K562 (cell line): ENCODE measurements around the gene ECI1. TPM values are rescaled to one million over a fixed set of nuclear protein-coding genes. Genes with fewer than 3 reads are reported as not detected.

Experiments
- BRF1 ChIP-seq: IDR thresholded peaks from 3 replicates; pipeline ENCODE4 v1.6.1; 2011; ENCODE audit warnings: borderline replicate concordance, mild to moderate bottlenecking; ENCODE audit not compliant: insufficient read length; ENCODE audit errors: extremely low read depth
- CBX1 ChIP-seq: sonication (generic); IDR thresholded peaks from 2 replicates; pipeline ENCODE4 v1.6.1; 2016; ENCODE audit warnings: antibody characterized with exemption, low read depth, mild to moderate bottlenecking
- CEBPG ChIP-seq, 3 experiments: fragments of 200-800 bp in 1 of 3; sonication (Bioruptor generic) in 1 of 3; sonication (generic) in 1 of 3; formaldehyde crosslinking in 1 of 3; IDR thresholded peaks in 2 of 3; conservative IDR thresholded peaks in 1 of 3; 2 replicates each; pipeline versions ENCODE4 v1.6.1 to v1.8.0; 2016 to 2022; ENCODE audit warnings: missing compliant biosample characterization in 2 of 3, missing genetic modification characterization in 2 of 3, mild to moderate bottlenecking in 1 of 3, missing genetic modification reagents in 1 of 3
- CSDE1 ChIP-seq, 2 experiments: fragments of 450-650 bp; IDR thresholded peaks; 2 replicates each; pipeline ENCODE4 v1.6.1; 2016; ENCODE audit warnings: mild to moderate bottlenecking in 1 of 2
- ELK1 ChIP-seq: sonication (generic); formaldehyde crosslinking; IDR thresholded peaks from 2 replicates; pipeline ENCODE4 v1.8.1; 2022; ENCODE audit warnings: missing genetic modification reagents
- GABPB1 ChIP-seq: sonication (generic); formaldehyde crosslinking; IDR thresholded peaks from 2 replicates; pipeline ENCODE4 v1.8.0; 2022; ENCODE audit warnings: mild to moderate bottlenecking, missing genetic modification reagents
- GATAD2A ChIP-seq: fragments of 450-650 bp; IDR thresholded peaks from 2 replicates; pipeline ENCODE4 v1.6.1; 2017
- L3MBTL2 ChIP-seq: fragments of 450-650 bp; IDR thresholded peaks from 2 replicates; pipeline ENCODE4 v1.6.1; 2016; ENCODE audit warnings: mild to moderate bottlenecking, moderate library complexity
- NFIX ChIP-seq: fragments of 250-450 bp; sonication (Bioruptor Pico); IDR thresholded peaks from 2 replicates; pipeline ENCODE4 v1.4.0; 2020; ENCODE audit warnings: low read depth, mild to moderate bottlenecking, moderate library complexity
- SIN3A ChIP-seq, 2 experiments: fragments of 150-350 bp in 1 of 2; IDR thresholded peaks; 2 replicates each; pipeline ENCODE4 v1.6.1; 2011 to 2016; ENCODE audit warnings: borderline replicate concordance in 2 of 2, low read depth in 2 of 2, low read length in 2 of 2, mild to moderate bottlenecking in 2 of 2, moderate library complexity in 2 of 2; ENCODE audit not compliant: control insufficient read depth in 1 of 2
- SMARCE1 ChIP-seq: fragments of 450-650 bp; IDR thresholded peaks from 2 replicates; pipeline ENCODE4 v1.7.1; 2016; ENCODE audit warnings: mild to moderate bottlenecking
- TCFL5 ChIP-seq: fragments of 250-450 bp; sonication (Bioruptor Pico); conservative IDR thresholded peaks from 2 replicates; pipeline ENCODE4 v1.6.1; 2021; ENCODE audit warnings: mild to moderate bottlenecking, moderate library complexity, matching md5 sums
- TEAD2 ChIP-seq: fragments of 450-650 bp; IDR thresholded peaks from 2 replicates; pipeline ENCODE4 v1.6.1; 2016; ENCODE audit warnings: missing genetic modification characterization, control low read depth, missing compliant biosample characterization
- ZBTB7A ChIP-seq: IDR thresholded peaks from 2 replicates; pipeline ENCODE4 v1.6.1; 2011; ENCODE audit warnings: low read depth, mild to moderate bottlenecking, low read length, moderate library complexity, borderline replicate concordance; ENCODE audit not compliant: control insufficient read depth
- ZNF41 ChIP-seq: fragments of 250-450 bp; sonication (Bioruptor Pico); conservative IDR thresholded peaks from 2 replicates; pipeline ENCODE4 v1.4.0; 2020; ENCODE audit warnings: mild to moderate bottlenecking
- ZNF76 ChIP-seq: fragments of 250-450 bp; sonication (Bioruptor Pico); IDR thresholded peaks from 2 replicates; pipeline ENCODE4 v1.4.0; 2020; ENCODE audit warnings: mild to moderate bottlenecking, moderate library complexity, borderline replicate concordance
- polyA plus RNA-seq, 8 experiments: library from polyadenylated mRNA; depleted of rRNA in 4 of 8; stranded (reverse) in 5 of 8; unstranded in 3 of 8; fragments of >200 nt; fragmentation: Nextera tagmentation in 2 of 8; fragmentation: Illumina TruSeq in 1 of 8; extraction: Ambion mirVana in 2 of 8; extraction: Trizol in 1 of 8; gene quantifications; 2 replicates each; pipeline versions ENCODE4 v1.2.1 to v1.2.3, GENCODE V29; 2011 to 2014; ENCODE audit warnings: inconsistent platforms in 1 of 8, missing spikeins in 1 of 8
- total RNA-seq, 7 experiments: library from RNA; depleted of rRNA in 6 of 7; stranded (reverse); fragments of >200 nt in 6 of 7; fragmentation: Illumina TruSeq in 2 of 7; extraction: Trizol in 2 of 7; gene quantifications; 2 replicates each; pipeline versions ENCODE4 v1.2.1 to v1.2.3, GENCODE V29; 2011 to 2021; ENCODE audit warnings: low replicate concordance in 1 of 7
- TF ChIP-seq, protein P1 (sequence below): fragments of 250-450 bp; sonication (Bioruptor Pico); IDR thresholded peaks from 2 replicates; pipeline ENCODE4 v1.5.0; 2020; ENCODE audit warnings: mild to moderate bottlenecking
- TF ChIP-seq, protein P2 (sequence below), 3 experiments: fragments of 200-800 bp in 1 of 3; fragments of 250-450 bp in 1 of 3; fragments of 450-650 bp in 1 of 3; sonication (Bioruptor Pico) in 1 of 3; sonication (Bioruptor generic) in 1 of 3; formaldehyde crosslinking in 1 of 3; IDR thresholded peaks; 2 replicates each; pipeline versions ENCODE4 v1.6.1 to v1.8.0; 2016 to 2022; ENCODE audit warnings: mild to moderate bottlenecking in 2 of 3, missing genetic modification characterization in 2 of 3, missing compliant biosample characterization in 1 of 3, moderate library complexity in 1 of 3

Gene ECI1
- total and polyA plus RNA-seq, 9 of the 15 experiments (the other 6 are each of a cell fraction or from before 2014, with no cell fraction given): 4.7 to 189 (median 54.0) TPM

DNA sequence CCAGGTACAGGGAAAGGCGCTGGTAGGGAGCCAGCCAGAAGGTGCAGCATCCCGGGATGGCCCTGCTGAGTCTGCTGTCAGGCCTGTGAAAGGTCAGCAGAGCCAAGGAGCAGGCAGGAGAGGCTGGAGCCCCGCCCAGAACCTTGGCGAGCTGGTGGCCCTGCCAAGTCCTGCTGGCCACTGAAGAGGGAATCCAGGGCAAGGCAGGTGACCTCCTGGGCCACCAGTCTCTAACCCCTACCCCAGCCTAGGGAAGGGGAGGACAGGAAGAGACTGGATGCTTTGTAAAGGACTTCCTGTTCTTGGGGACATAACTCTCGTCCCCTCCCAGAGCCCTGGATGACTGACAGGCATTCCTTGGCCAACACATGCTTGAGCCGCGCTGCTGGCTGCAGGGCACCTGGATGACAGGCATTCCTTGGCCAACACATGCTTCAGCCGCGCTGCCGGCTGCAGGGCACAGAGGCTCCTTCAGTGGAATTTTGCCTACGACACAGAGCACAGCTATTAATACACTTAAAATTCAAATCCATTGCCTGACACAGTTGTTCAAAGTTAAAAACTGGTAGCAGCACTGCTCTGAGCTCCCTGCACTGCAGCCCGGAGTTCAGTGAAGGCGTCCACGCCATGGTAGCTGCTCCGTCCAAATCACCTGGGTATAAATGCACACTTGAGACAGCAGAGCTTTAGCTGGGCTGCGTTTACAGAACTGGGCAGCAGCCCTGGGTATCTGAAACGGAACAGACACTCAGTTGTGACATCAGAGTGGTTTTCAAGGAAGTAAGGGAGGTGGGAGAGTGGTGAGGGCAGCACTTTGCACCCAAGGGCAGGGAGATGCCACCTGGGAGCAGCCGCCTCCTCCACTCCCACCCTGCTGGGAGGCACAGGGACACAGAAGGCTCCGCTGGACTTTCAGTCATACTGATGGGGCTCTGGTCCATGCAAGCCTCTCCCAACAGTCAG is 38.7 kb downstream of the ECI1 start (continued):
- TF ChIP-seq ELK1 (CRISPR knock-in tag) (no peak), CEBPG (CRISPR knock-in tag; IDR thresholded peaks at IDR 0.05) (no peak), CEBPG (tag; conservative IDR thresholded peaks at IDR 0.05 in 1 of 2, IDR thresholded peaks at IDR 0.05 in 1 of 2) (no peak), CBX1 (0 out of 2 replicates have a peak, but pooled peaks have one; percentile 16), CSDE1 (IDR thresholded peaks at IDR 0.05) (no peak), GABPB1 (CRISPR knock-in tag) (peak; percentile 31; the same call in 1 of the 2 replicates), ZNF76 (CRISPR knock-in tag) (no peak), SMARCE1 (no peak), TEAD2 (tag) (no peak), SIN3A (IDR thresholded peaks at IDR 0.05; ENCODE audit: borderline replicate concordance in 2 of 2, control insufficient read depth in 1 of 2, low read depth in 2 of 2, low read length in 2 of 2) (peak in 1 of 2 experiments; percentile 57; a peak in 2 of 4 replicates), ZNF41 (CRISPR knock-in tag) (no peak), BRF1 (no peak), TCFL5 (CRISPR knock-in tag) (no peak), L3MBTL2 (no peak), GATAD2A (no peak), ZBTB7A (peak; percentile 29; the same call in 1 of the 2 replicates), NFIX (no peak)
- TF ChIP-seq, protein P1, sequence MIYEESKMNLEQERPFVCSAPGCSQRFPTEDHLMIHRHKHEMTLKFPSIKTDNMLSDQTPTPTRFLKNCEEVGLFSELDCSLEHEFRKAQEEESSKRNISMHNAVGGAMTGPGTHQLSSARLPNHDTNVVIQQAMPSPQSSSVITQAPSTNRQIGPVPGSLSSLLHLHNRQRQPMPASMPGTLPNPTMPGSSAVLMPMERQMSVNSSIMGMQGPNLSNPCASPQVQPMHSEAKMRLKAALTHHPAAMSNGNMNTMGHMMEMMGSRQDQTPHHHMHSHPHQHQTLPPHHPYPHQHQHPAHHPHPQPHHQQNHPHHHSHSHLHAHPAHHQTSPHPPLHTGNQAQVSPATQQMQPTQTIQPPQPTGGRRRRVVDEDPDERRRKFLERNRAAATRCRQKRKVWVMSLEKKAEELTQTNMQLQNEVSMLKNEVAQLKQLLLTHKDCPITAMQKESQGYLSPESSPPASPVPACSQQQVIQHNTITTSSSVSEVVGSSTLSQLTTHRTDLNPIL (CRISPR knock-in tag): no peak
- TF ChIP-seq, protein P2, sequence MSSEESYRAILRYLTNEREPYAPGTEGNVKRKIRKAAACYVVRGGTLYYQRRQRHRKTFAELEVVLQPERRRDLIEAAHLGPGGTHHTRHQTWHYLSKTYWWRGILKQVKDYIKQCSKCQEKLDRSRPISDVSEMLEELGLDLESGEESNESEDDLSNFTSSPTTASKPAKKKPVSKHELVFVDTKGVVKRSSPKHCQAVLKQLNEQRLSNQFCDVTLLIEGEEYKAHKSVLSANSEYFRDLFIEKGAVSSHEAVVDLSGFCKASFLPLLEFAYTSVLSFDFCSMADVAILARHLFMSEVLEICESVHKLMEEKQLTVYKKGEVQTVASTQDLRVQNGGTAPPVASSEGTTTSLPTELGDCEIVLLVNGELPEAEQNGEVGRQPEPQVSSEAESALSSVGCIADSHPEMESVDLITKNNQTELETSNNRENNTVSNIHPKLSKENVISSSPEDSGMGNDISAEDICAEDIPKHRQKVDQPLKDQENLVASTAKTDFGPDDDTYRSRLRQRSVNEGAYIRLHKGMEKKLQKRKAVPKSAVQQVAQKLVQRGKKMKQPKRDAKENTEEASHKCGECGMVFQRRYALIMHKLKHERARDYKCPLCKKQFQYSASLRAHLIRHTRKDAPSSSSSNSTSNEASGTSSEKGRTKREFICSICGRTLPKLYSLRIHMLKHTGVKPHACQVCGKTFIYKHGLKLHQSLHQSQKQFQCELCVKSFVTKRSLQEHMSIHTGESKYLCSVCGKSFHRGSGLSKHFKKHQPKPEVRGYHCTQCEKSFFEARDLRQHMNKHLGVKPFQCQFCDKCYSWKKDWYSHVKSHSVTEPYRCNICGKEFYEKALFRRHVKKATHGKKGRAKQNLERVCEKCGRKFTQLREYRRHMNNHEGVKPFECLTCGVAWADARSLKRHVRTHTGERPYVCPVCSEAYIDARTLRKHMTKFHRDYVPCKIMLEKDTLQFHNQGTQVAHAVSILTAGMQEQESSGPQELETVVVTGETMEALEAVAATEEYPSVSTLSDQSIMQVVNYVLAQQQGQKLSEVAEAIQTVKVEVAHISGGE (CRISPR knock-in tag; IDR thresholded peaks at IDR 0.05): 0 out of 6 replicates have a peak, but pooled peaks of 1 of the 3 experiments have one; percentile 26
